Right lobe of liver (tissue), 6 donors: ENCODE results near the gene FAM222B. TPM values are rescaled to one million over a fixed set of nuclear protein-coding genes. Genes with fewer than 3 reads are reported as not detected.

ENCODE experiments used
- ATAC-seq, 4 donors: fragments of 200-7000 bp; cut with Tn5 transposase; one replicate each; pipeline ENCODE4 v1.9.1; 2020; ENCODE audit warnings: mild to moderate bottlenecking in 4 of 4, moderate library complexity in 4 of 4
- DNase-seq, 3 donors: peaks; one replicate each; pipeline ENCODE4 v3.0.0-alpha.2; 2020
- H3K27ac ChIP-seq, 3 donors: fragments of 200-600 bp; one replicate each; pipeline ENCODE4 v1.8.0; 2022
- H3K27me3 ChIP-seq, 2 donors: fragments of 200-600 bp; one replicate each; pipeline ENCODE4 v1.8.0; 2022
- H3K36me3 ChIP-seq, 4 donors: fragments of 200-600 bp; sonication (generic) in 1 of 4; one replicate each; pipeline versions ENCODE4 v1.5.1 to v1.8.0; 2017 to 2022; ENCODE audit warnings: control low read depth in 1 of 4
- H3K4me1 ChIP-seq, 4 donors: fragments of 200-600 bp; sonication (generic) in 1 of 4; one replicate each; pipeline versions ENCODE4 v1.5.1 to v1.8.0; 2017 to 2022; ENCODE audit warnings: control low read depth in 1 of 4
- H3K4me3 ChIP-seq, 3 donors: fragments of 200-600 bp; one replicate each; pipeline ENCODE4 v1.8.0; 2022
- H3K9me3 ChIP-seq, 4 donors: fragments of 200-600 bp; sonication (generic) in 1 of 4; one replicate each; pipeline versions ENCODE4 v1.5.1 to v1.8.0; 2017 to 2022; ENCODE audit warnings: control low read depth in 1 of 4
- POLR2A ChIP-seq: fragments of 450-650 bp; IDR thresholded peaks from one replicate; pipeline ENCODE4 v1.6.1; 2017; ENCODE audit warnings: antibody characterized with exemption, mild to moderate bottlenecking
- WGBS: methylation state at CpG from one replicate; pipeline ENCODE4 v1.1.6; 2018; ENCODE audit warnings: low coverage, low lambda C conversion rate; ENCODE audit not compliant: insufficient coverage; ENCODE audit errors: missing lambda C conversion rate; 5-methylcytosine and 5-hydroxymethylcytosine counted together
- intact Hi-C, 2 donors: fragments of 100-400 bp; cut with DNase I; formaldehyde crosslinking; loops; one replicate each; pipeline versions ENCODE4 v1.11.2 to v1.14.1; 2022
- total RNA-seq, 6 experiments: library from RNA; depleted of rRNA in 2 of 6; stranded (reverse); fragments of >200 nt in 2 of 6; fragmentation: NEBNext Ultra II Directional in 3 of 6; extraction: Animal tissue kit (Norgen Biotek cat#: 25700) in 3 of 6; gene quantifications; one replicate each; pipeline versions ENCODE4 v1.1.0 to v1.2.4, GENCODE V29; 2016 to 2023
- TF ChIP-seq, protein P1 (sequence below), 4 donors: fragments of 200-600 bp in 3 of 4; fragments of 450-650 bp in 1 of 4; IDR thresholded peaks; one replicate each; pipeline versions ENCODE4 v1.5.1 to v1.8.0; 2016 to 2022; ENCODE audit warnings: antibody characterized with exemption in 4 of 4, mild to moderate bottlenecking in 2 of 4
- donor health status: DM: no; HTN: yes; CAD: no.
- donor health status: DM: no; HTN: no; CAD: no.
- donor health status: DM: no; HTN: no; CAD: no.
- donor health status: DM: no; HTN: yes; CAD: no.
- donor health status: DM: no; HTN: yes; CAD: no.

Gene FAM222B
- total RNA-seq, 6 experiments from 2014 or later: 5.8 to 12.0 (median 8.8) TPM

DNA sequence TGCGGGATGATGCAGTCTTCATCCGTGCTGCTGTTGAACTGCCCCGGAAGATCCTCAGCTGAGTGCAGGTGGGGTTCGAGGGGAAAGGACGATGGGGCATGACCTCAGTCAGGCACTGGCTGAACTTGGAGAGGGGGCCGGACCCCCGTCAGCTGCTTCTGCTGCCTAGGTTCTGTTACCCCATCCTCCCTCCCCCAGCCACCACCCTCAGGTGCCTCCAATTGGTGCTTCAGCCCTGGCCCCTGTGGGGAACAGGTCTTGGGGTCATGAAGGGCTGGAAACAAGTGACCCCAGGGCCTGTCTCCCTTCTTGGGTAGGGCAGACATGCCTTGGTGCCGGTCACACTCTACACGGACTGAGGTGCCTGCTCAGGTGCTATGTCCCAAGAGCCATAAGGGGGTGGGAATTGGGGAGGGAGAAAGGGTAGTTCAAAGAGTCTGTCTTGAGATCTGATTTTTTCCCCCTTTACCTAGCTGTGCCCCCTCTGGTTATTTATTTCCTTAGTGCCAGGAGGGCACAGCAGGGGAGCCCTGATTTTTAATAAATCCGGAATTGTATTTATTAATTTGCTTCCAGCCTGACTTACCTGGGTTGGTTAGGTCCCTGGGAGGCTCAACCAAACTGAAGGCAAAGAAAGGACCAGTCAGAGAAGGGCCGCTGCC lies 92.9 kb downstream of the FAM222B start:
- 10% methylated on average over 4 of the region's 11 CpGs for WGBS
- no peak for DNase-seq
- no peaks in the 10 kb centered on the region for H3K27me3 ChIP-seq
- no peak overlapping the region for H3K27ac ChIP-seq
- H3K4me1 ChIP-seq: peaks cover 0 to 21% (median 11%) of the 10 kb centered on the region in 4 donors
- H3K36me3 ChIP-seq: peaks cover 5 to 45% (median 16%) of the 10 kb centered on the region in 4 donors
- H3K4me3 ChIP-seq: no peak overlapping the region
- TF ChIP-seq, protein P1, sequence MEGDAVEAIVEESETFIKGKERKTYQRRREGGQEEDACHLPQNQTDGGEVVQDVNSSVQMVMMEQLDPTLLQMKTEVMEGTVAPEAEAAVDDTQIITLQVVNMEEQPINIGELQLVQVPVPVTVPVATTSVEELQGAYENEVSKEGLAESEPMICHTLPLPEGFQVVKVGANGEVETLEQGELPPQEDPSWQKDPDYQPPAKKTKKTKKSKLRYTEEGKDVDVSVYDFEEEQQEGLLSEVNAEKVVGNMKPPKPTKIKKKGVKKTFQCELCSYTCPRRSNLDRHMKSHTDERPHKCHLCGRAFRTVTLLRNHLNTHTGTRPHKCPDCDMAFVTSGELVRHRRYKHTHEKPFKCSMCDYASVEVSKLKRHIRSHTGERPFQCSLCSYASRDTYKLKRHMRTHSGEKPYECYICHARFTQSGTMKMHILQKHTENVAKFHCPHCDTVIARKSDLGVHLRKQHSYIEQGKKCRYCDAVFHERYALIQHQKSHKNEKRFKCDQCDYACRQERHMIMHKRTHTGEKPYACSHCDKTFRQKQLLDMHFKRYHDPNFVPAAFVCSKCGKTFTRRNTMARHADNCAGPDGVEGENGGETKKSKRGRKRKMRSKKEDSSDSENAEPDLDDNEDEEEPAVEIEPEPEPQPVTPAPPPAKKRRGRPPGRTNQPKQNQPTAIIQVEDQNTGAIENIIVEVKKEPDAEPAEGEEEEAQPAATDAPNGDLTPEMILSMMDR (IDR thresholded peaks at IDR 0.05): no peak
- no peak for TF ChIP-seq POLR2A
- intact Hi-C loops: loop anchor here (10.0 kb wide), 1 partner anchor 165 kb away; no protein-coding TSS in a partner anchor
- ATAC-seq: no peak
- no peaks in the 10 kb centered on the region for H3K9me3 ChIP-seq

DNA sequence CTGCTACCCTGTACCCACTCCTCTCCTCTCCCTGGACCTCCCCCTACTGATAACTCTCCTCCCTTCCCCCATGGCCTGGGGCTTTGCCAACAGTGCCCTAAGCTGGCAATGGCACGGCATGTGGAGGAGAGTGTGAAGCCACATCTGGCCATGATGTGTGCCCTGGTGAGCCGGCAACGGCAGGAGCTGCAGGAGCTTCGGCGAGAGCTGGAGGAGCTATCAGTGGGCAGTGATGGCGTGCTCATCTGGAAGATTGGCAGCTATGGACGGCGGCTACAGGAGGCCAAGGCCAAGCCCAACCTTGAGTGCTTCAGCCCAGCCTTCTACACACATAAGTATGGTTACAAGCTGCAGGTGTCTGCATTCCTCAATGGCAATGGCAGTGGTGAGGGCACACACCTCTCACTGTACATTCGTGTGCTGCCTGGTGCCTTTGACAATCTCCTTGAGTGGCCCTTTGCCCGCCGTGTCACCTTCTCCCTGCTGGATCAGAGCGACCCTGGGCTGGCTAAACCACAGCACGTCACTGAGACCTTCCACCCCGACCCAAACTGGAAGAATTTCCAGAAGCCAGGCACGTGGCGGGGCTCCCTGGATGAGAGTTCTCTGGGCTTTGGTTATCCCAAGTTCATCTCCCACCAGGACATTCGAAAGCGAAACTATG lies 93.6 kb downstream of the FAM222B start:
- Histone ChIP-seq H3K27me3 (no peaks in the 10 kb centered on the region), H3K4me3 (no peak overlapping the region)
- no peak for ATAC-seq

DNA sequence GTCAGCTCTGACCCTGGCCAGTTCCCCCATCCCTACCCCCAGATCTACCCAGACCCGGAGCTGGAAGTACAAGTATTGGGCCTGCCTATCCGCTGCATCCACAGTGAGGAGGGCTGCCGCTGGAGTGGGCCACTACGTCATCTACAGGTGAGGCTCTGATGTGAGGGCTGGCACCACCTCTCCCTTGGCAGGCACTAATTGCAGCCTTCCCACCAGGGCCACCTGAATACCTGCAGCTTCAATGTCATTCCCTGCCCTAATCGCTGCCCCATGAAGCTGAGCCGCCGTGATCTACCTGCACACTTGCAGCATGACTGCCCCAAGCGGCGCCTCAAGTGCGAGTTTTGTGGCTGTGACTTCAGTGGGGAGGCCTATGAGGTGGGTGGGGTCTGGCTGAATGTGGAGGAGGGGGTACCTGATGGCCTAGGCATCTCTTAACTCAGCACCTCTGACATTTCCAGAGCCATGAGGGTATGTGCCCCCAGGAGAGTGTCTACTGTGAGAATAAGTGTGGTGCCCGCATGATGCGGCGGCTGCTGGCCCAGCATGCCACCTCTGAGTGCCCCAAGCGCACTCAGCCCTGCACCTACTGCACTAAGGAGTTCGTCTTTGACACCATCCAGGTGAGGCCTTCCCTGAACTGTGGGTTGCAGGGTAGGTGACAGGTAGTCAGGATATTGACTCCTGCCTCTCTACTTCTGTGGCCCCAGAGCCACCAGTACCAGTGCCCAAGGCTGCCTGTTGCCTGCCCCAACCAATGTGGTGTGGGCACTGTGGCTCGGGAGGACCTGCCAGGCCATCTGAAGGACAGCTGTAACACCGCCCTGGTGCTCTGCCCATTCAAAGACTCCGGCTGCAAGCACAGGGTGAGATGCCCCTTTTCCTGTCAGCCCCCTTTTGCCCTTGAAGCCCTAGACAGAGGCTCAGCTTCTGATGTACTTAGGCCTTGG lies 94.5 kb downstream of the FAM222B start:
- Histone ChIP-seq H3K9me3 (no peaks in the 10 kb centered on the region), H3K27me3 (no peaks in the 10 kb centered on the region), H3K36me3 (peaks cover 5 to 45% (median 16%) of the 10 kb centered on the region in 4 donors), H3K27ac (peak overlapping the region in 1 of 3 donors; percentile 98), H3K4me3 (no peak overlapping the region), H3K4me1 (peaks cover 0 to 24% (median 12%) of the 10 kb centered on the region in 4 donors)
- TF ChIP-seq, protein P1 (IDR thresholded peaks at IDR 0.05): no peak
- TF ChIP-seq POLR2A: no peak
- intact Hi-C loops: no loop called here
- DNase-seq (peak in 1 of 3 donors; percentile 40), ATAC-seq (no peak)
- 80% methylated on average over 1 of the region's 18 CpGs for WGBS

More for the DNA sequence above, 93.6 kb downstream of the FAM222B start:
- H3K27ac ChIP-seq: no peak overlapping the region
- intact Hi-C loops: no loop called here
- DNase-seq: peak in 1 of 3 donors; percentile 59
- peaks cover 0 to 21% (median 11%) of the 10 kb centered on the region in 4 donors for H3K4me1 ChIP-seq
- peaks cover 5 to 45% (median 16%) of the 10 kb centered on the region in 4 donors for H3K36me3 ChIP-seq
- TF ChIP-seq, protein P1 (IDR thresholded peaks at IDR 0.05): no peak
- TF ChIP-seq POLR2A: no peak
- no peaks in the 10 kb centered on the region for H3K9me3 ChIP-seq
- 40% methylated on average over 5 of the region's 18 CpGs for WGBS

DNA sequence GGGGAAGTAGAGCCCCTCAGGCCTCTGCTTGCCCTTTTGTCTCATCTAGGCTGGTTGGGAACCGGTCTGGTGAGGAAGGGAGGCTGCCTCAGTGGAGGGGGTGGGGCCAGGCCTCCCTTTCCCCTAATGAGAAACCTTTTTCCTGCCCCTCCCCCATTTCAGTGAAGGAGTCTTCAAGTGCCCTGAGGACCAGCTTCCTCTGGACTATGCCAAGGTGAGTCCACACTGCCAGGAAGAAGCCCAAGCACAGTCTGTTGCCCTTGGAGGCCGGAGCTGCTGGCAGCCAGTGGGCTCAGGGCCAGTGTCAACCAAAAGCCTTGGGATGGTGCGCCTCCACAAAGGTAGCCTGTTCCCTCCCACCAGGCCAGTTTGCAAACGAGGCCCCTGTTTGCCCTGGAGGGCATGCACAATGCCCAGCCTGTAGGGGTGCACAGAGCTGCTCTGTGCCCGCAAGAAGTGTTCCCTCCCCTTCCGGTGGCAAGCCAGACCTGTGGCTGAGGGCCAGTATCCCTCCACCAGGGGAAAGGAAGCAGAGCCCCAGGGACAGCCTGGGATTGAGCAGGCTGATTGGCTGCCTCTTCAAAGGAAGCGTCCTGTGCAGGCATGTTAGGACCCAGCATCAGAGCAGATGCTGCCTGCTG lies 95.4 kb downstream of the FAM222B start:
- intact Hi-C loops: no loop called here
- Histone ChIP-seq H3K4me1 (peaks cover 0 to 29% (median 13%) of the 10 kb centered on the region in 4 donors), H3K27ac (peak overlapping the region in 1 of 3 donors; percentile 98), H3K9me3 (no peaks in the 10 kb centered on the region), H3K27me3 (no peaks in the 10 kb centered on the region), H3K36me3 (peaks cover 5 to 45% (median 16%) of the 10 kb centered on the region in 4 donors), H3K4me3 (no peak overlapping the region)
- no peak for ATAC-seq
- no CpG with 5 or more reads among the region's 7 CpGs for WGBS
- DNase-seq: peak in 1 of 3 donors; percentile 72
- TF ChIP-seq, protein P1 (IDR thresholded peaks at IDR 0.05): no peak
- no peak for TF ChIP-seq POLR2A
